ENCODE measurements around the gene MYPOP.
"Not testable (repeated sequence)": the region's sequence is repeated elsewhere in the genome, so short reads cannot be mapped to it uniquely, and the experiment has no call there.

MYPOP gene

DNA sequence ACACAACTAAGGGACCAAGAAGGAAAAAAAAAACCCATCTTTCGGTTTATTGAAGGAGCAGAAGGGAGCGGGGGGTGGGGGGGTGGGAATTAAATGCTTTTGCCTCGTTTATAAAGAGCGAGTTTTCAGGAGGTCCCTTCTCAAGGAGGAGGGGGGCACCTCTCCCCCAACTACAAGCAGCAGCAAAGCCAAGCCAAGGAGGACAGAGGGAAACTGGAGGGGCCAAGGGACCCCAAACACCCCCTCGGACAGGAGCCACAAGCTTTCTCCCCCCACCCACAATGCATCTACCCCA lies 18.9 kb downstream of the MYPOP start:
- no peak for DNase-seq (ENCODE audit: low spot score)

DNA sequence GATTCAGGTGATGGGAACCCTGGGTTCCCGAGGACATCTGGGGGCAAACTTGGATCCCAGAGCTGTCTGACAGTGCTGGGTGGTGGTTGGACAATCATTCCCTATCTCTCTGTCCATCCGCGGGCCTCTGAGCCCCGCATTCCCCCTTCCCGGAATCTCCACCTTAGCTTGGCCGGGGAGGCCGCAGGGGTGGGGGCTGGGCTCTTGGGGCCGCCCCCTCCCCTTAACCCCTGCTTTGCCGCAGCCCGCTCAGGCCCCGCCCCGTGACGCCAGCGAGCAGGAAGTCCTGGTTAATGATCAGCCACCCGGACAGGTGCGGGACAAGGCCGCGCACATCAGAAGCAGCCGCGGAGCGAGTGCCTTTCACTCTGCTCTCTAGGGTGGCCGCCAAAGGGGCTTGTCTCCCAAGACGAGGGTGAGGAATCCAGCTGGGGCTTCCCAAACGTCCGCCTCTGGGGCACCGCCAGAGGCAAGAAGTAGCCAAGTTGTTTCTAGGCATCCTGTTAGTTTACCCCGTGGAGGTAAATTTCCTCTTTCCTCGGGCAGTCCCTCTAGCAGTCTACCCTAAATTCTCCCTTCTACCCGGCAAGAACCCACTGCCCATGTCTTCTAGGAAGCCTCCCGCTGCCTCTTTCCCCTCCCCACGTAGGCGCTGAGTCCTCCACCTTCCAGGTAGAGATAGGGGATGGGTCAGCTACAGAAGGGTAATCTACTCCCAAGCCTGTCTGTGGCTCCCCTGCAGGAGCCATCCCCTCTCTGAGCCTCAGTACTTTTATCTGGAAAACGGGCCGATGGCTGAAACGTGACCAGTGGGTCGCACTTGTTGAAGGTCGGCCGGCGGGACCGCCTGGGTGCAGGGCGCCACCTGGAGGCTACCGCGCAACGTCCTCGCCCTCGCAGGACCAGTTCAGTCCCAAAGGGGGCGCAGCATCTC lies 19.5 kb downstream of the MYPOP start:
- peak; percentile 89 for DNase-seq (ENCODE audit: low spot score)

DNA sequence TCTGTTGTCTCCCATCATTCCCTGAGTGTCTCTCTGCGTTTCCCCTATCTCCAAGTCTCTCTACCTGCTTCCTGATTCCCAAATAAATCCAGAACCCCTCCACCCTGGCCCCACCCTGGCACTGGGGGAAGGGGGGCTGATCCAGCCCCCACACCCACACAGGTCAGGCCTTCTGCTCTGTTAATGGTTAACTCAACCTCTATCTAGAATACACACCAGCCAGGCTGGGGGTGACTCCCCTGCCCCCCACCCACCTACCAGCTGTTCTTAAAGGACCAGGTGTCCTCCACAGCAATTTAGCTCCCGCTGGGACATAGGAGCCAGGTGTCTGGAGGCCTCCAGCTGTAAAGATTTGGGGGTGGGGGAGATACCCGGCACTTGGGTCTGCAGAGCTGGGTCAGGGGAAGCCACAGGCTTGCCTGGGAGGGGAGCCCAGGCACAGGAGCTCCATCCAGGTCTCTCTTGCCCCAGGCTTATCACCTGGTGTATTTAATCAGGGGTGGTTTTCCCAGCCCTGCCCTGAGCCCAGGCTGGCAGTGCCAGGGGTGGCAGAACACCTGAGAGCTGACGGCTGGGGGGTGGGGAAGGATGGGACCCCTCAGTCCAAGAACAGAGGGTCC lies 20.4 kb downstream of the MYPOP start:
- no peak for DNase-seq (ENCODE audit: low spot score)

DNA sequence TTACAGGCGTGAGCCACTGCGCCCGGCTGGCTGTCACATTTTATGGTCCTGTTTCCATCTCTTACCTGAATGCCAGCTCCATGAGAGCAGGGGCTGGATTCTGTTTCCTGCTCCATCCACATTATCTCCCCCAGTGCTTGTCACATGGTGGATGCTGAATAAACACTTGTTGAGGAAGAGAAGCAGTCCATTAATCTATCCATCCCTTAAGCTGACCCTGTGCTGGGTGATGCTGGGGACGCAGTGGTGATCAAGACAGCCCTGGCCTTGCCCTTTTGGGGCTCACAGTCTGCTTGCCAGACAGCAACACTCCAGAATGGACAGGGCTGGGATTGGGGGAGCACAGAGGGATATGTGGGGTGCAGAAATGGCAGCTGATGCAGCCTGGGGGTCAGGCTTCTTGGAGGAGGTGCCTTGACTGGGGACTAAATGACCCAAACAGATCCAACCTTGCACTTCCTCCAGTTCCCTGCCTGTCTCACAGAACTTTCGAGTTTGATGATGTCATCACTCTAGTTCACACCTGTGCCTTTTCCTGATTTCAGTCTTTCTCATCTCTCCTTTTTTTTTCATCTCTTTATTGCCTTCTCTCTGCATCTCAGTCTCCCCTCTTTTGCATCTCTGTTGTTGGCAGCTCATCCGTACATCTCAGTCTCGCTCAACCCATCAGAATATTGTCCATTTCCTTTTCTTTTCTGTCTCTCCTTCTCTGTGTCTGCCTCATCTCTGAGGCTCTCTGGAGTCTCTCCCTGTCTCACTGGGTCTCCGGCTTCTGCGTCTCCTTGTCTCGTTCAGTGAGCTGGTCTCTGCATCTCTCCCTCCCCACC lies 21.1 kb downstream of the MYPOP start:
- DNase-seq (ENCODE audit: low spot score), result no peak

DNA sequence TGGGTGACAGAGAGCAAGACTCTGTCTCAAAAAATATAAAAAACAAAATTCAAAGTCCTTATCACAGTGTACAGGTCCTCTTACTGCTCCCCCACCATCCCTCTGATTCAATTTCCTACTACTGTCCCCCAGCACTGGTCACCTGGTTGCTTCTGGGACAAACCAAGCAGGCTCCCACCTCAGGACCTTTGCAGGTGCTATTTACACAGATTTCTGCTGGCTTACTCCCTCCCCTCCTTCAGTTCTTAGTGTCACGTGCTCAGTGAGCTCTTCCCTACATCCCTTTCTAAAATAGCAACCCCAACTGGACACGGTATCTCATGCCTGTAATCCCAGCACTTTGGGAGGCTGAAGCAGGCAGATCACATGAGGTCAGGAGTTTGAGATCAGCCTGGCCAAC lies 22.4 kb downstream of the MYPOP start:
- DNase-seq (ENCODE audit: low spot score), result no peak

DNA sequence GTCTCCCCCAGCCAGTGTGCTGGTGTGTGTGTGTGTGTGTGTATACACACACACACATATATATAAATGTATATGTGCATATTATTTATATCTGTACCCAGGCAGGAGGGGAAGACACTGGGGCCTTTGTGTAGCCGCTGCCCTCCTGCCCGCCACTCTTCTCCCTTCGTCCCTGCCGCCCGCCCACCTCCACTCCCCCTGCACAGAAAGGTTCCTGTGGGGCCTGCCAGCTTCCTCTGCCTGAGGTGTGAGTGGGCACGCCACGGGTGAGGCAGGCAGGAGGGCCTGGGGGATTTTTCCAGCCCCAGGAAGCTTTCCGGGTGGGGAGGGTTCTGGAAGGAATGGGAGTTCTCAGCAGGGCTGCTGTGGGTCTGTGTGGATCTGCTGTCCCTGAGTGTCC lies 23.4 kb downstream of the MYPOP start:
- DNase-seq (ENCODE audit: low spot score), result no peak

DNA sequence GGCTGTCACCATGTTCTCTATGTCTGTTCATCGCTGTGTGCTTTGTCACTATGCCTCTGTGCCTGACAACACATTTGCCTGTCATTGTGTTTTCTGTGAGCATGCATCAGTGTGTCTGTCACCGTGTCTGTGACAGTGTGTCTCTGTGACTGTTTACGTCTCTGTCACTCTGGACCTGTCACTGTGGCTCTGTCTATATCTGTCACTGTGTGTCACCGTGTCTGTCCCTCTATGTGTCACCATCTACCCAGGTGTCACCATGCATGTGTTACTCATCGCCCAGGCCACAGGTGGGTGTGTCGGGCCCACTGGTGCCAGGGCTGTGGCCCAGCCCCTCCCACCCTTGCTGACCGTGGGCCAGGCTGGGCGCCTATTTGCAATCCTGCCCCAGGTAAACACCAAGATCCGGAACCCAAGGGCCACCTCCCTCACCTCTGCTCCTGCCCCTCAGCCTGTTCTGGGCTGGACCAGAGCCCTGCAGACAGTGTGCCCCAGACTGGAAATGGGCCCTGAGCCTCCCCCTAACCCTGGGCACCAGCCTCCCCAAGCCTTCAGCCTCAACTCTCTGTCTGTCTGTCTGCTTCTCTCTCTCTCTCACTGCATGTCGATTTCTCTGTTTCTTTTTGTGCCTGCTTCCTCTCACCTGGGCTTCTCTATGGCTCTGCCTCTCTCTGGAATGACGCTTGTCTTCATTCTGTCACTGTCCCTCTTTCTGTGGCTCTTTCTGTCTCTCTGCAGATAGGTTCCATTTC lies 24.2 kb downstream of the MYPOP start:
- no peak for DNase-seq (ENCODE audit: low spot score)

DNA sequence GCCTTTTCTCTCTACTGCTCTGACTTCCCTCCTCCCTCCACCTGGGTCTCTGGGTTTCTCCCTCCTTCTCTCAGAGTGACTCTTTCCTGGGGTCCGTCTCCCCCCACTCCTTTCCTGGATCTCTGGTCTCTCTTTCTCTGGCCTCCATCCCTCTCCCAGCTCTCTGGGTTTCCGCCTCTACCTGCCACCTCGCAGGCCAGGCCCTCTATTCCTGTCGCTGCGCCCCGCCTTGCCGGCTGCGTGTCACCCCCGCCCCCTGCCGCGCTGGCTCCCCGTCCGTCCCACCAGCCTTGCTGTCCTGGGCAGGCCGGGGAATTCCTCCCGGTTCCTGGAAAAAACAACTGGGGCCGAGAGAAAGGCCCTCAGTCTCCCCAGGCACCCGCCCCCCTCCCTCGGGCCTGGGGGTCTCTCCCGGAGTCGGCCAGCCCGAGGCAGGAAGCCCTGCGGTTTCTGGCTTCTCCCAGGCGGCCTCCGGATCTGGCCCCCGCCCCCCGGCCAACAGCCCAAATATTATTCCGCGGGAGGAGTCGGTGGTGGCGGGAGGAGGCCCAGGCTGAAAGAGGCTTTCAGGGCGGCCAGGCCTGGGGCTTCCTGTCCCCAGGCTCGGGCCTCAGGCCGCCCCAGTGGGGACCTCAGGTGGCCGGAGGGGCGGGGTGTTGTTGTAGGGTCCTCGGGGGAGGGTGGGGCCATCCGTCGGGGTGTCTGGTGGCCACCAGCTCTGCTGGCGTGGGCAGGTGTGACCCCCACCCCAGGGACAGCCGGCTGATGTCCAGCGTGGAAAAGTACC lies 25.8 kb downstream of the MYPOP start:
- DNase-seq (ENCODE audit: low spot score), result no peak

DNA sequence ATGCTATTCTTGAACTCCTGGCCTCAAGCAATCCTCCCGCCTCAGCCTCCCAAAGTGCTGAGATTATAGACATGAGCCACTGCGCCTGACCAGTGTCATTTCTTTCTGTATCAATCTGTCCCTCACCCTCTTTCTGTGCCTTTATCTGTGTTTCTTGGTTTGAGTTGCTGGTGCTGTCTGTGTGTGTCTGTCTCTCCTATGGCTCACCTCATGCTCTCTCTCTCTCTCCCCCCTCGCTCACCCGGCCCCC lies 26.3 kb downstream of the MYPOP start:
- no peak for DNase-seq (ENCODE audit: low spot score)

DNA sequence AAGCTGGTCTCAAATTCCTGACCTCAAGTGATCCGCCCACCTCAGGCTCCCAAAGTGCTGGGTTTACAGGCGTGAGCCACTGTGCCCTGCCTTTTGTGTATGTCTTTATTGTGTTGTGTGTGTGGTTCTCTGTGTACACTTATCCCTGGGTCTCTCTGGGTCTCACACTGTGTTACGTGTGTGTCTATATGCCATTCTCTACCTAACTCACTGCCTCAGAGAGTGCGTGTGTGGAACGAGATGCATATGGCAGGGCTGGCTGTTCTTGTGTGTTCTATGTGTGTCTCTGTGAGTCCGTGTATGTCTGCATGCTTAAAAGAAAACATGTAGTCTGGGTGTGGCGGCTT lies 27.8 kb downstream of the MYPOP start:
- no peak for DNase-seq (ENCODE audit: low spot score)

DNA sequence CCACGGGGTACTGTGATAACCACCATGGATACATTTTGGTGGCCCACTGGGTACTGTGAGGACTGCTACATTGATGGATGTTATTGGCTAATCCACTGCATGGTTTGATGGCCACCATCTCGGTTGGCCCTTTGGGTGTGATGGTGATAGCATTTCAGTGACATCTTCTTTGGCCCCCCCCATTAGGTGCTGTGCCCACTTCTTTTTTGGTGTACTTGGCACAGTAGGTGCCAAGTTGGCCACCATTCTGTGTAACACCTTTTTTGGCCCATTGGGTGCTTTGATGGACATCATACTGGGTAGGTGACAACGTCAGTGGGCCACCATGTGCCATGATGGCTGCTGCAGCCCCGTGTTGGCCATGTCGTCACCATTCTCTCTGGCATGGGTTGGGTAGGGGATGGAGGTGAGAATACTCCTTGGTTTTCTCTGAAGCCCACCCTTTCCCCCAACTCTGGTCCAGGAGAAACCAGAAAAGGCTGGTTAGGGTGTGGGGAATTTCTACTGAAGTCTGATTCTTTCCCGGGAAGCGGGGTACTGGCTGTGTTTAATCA lies 29.1 kb downstream of the MYPOP start:
- no peak for DNase-seq (ENCODE audit: low spot score)

DNA sequence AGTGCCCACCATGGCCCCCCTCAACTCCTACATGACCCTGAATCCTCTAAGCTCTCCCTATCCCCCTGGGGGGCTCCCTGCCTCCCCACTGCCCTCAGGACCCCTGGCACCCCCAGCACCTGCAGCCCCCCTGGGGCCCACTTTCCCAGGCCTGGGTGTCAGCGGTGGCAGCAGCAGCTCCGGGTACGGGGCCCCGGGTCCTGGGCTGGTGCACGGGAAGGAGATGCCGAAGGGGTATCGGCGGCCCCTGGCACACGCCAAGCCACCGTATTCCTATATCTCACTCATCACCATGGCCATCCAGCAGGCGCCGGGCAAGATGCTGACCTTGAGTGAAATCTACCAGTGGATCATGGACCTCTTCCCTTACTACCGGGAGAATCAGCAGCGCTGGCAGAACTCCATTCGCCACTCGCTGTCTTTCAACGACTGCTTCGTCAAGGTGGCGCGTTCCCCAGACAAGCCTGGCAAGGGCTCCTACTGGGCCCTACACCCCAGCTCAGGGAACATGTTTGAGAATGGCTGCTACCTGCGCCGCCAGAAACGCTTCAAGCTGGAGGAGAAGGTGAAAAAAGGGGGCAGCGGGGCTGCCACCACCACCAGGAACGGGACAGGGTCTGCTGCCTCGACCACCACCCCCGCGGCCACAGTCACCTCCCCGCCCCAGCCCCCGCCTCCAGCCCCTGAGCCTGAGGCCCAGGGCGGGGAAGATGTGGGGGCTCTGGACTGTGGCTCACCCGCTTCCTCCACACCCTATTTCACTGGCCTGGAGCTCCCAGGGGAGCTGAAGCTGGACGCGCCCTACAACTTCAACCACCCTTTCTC lies 30.1 kb downstream of the MYPOP start:
- no peak for DNase-seq (ENCODE audit: low spot score)

DNA sequence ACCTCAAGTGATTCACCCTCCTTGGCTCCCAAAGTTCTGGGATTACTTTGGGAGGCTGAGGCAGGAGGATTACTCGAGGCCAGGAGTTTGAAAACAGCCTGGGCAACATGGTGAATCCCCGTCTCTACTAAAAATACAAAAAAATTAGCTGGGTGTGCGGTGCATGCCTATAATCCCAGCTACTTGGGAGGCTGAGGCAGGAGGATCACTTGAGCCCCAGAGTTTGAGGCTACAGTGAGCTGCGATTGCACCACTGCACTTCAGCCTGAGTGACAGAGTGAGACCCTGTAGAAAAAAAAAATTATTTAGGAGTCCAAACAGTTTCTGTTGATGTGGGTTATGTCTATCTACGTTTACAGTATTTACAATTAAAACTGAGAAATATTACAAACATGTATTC lies 31.6 kb downstream of the MYPOP start:
- no peak for DNase-seq (ENCODE audit: low spot score)

DNA sequence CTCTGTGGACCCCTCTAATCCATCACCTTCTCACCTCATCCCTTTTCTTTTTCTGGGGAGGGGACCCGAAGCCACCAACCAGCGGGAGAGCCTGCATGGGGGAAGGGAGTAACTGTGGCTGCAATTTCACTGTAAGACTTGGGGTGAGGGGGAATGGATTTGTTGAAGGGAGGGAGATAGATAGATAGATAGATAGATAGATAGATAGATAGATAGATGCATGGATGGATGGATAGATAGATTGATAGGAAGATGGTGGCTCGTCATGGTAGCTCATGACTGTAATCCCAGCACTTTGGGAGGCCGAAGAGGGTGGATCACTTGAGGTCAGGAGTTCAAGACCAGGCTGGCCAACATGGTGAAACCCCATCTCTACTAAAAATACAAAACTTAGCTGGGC lies 35.2 kb downstream of the MYPOP start:
- not testable (repeated sequence) for DNase-seq (ENCODE audit: low spot score)

DNA sequence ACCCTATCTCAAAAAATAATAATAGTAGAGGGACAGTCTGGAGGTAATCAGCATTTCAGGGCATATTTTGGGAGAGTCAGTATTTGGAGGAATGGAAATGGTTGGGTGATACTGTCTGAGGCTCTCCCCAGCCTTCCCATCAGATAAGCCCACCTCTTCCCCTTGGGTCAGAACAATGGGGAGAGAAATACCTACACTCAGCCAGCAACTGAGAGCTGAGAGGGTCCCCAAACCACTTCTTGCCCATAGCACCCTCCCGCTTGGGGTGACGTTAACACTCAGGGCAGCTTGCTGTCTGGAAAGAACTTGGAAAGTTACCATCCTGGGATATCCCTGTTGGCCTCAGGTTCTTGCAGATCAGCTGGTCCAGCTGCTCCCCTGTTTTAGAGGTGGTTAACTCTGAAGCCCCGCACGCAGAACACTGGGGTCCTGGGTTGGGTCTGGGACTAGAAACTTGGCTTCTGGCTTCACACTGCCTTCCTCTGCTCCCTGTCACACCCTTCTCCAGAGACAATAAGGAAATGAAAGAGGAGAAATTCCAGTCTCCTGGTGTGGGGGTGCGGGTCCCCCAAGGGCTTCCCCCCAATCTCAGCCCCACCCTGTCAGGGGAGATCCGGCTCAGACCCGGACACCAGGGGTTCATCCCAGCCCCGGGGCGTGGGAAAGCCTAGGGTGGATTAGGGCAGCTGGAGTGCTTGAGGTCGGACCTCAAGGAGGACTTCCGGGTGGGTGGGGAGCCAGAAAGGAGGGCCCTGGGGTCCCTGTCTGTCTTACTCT lies 35.8 kb downstream of the MYPOP start:
- no peak for DNase-seq (ENCODE audit: low spot score)

DNA sequence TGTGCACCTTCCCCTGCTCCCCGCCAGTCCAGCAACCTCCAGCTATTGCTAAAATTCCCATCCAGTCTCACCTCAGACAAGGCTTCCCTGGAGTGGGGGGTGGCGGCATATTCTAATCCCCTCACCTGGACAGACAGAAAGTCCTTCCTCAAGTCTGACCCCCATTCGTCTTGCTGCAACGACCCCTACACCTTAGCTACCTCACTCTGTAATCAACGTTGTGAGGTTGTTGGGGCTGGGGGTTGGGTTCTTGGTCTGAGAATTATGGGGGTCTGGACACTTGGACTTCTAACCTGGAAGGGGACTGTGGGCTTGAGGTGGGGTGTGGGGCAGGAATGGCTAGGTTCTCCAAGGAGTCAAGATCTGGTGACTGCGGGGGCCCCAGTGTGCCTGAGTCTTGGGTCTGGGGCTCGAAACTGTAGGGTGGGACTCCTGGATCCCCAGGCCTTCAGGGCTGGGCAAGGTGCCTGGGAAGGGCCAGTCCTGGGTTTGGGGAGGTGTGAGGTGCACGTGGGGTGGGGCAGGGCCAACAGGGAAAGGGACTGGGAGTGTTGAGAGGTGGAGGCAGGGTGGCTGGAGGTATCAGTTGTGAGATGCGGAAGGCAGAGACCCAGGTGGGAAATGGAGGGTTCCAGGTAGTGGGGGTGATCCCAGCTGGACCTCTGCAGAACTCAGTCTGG lies 37.0 kb downstream of the MYPOP start:
- no peak for DNase-seq (ENCODE audit: low spot score)

DNA sequence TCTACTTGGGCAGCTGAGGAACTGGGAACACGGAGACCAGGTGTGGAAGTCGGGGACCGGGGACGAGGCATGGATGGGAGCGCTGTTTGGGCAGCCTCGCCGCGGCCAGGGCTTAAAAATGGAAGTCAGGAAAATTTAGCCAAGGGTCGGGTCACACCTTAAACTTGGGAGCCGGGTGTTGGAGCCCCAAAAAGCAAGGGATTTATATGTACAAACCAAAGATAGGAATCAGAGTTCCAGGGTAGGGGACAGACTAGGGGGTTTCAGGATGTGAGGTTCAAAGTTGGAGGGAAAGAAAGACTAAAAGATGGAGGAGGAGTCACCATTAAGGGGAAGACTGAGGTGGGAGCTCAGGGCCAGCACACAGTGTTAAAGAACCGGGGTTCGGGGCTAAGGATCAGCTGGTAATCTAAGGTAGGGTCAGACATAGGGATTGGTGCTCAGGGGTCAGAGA lies 37.8 kb downstream of the MYPOP start:
- no peak for DNase-seq (ENCODE audit: low spot score)

DNA sequence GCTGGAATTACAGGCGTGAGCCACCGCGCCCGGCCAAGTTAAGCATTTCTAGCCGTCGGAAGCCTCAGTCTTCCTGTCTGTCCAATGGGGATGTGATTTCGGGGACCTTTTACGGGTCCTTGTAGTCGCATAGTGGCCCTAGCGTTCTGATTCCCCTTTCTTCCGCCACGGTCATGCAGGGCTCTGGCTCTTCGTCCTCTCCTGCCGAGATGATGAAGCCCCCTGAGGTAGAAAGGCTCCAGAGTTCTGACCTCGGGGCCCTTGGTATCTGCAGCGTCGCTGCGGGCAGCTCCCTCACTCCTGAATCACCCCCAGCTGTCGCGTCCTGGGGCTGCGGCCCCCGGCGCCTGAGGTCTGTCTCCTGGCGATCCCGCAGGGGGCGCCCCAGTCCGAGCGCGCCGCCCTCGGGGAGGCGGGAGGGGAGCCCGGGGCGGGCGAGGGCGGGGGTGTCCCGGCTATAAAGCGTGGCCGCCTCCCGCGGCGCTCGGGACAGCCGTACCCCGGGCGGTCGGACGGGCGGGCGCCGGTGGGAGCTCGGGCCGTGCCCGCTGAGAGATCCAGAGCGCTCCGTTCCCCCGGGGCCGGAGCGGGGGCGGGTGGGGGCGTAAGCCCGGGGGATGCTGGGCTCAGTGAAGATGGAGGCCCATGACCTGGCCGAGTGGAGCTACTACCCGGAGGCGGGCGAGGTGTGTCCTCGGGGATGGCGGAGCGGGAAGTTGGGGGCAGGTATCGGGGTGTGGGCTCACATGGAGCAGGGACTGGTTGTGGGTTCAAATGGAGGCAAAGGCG lies 38.4 kb downstream of the MYPOP start, which contains the start of gene FOXA3:
Gene FOXA3 (plus strand): TSS at position 487 of the 789 bp plus-strand sequence. CDS start 131 bp downstream, at position 618.
- DNase-seq (ENCODE audit: low spot score), result no peak

All from RKO (cell line).